GM18519 (cell line): ENCODE measurements around the gene PRKN.

ENCODE experiments used
- ATAC-seq: cut with Tn5 transposase; IDR thresholded peaks from one replicate; pipeline ENCODE4 v1.9.1; 2021; ENCODE audit warnings: mild to moderate bottlenecking, moderate library complexity; ENCODE audit not compliant: unreplicated experiment, low FRiP score

PRKN gene

GRCh38 chr6:161363286-161363685 lies 1364.3 kb downstream of the PRKN start:
- no peak for ATAC-seq

GRCh38 chr6:161362266-161362665 lies 1365.3 kb downstream of the PRKN start:
- ATAC-seq, result no peak

GRCh38 chr6:161361529-161361928 lies 1366.0 kb downstream of the PRKN start:
- ATAC-seq, result no peak

- no peak for ATAC-seq
These were observed 1367.0 kb downstream of the PRKN start for GRCh38 chr6:161360520-161360919.

GRCh38 chr6:161359618-161359945 lies 1368.0 kb downstream of the PRKN start:
- no peak for ATAC-seq

- no peak for ATAC-seq
These were observed 1371.3 kb downstream of the PRKN start for GRCh38 chr6:161356167-161356854.

- ATAC-seq, result no peak
These were observed 1371.9 kb downstream of the PRKN start for GRCh38 chr6:161355696-161356095.

- ATAC-seq, result no peak
These were observed 1372.6 kb downstream of the PRKN start for GRCh38 chr6:161354956-161355355.

- no peak for ATAC-seq
These were observed 1373.2 kb downstream of the PRKN start for GRCh38 chr6:161354276-161354840.

- ATAC-seq, result no peak
These were observed 1374.4 kb downstream of the PRKN start for GRCh38 chr6:161353208-161353613.

GRCh38 chr6:161351858-161352257 lies 1375.7 kb downstream of the PRKN start:
- no peak for ATAC-seq

GRCh38 chr6:161349886-161350285 lies 1377.7 kb downstream of the PRKN start:
- ATAC-seq, result no peak

- no peak for ATAC-seq
These were observed 1379.0 kb downstream of the PRKN start for GRCh38 chr6:161348628-161348994.

GRCh38 chr6:161347988-161348627 lies 1379.5 kb downstream of the PRKN start:
- no peak for ATAC-seq

- ATAC-seq, result no peak
These were observed 1380.4 kb downstream of the PRKN start for GRCh38 chr6:161347125-161347524.

- no peak for ATAC-seq
These were observed 1380.8 kb downstream of the PRKN start for GRCh38 chr6:161346717-161347116.

GRCh38 chr6:161344626-161345025 lies 1382.9 kb downstream of the PRKN start:
- no peak for ATAC-seq

GRCh38 chr6:161342039-161342438 lies 1385.5 kb downstream of the PRKN start:
- no peak for ATAC-seq

GRCh38 chr6:161341638-161342037 lies 1385.9 kb downstream of the PRKN start:
- no peak for ATAC-seq

GRCh38 chr6:161338015-161338414 lies 1389.6 kb downstream of the PRKN start:
- ATAC-seq, result no peak

GRCh38 chr6:161336479-161336878 lies 1391.1 kb downstream of the PRKN start:
- ATAC-seq, result no peak

- ATAC-seq, result no peak
These were observed 1394.2 kb downstream of the PRKN start for GRCh38 chr6:161333410-161333809.
